HepG2 (cell line): ENCODE data around the gene SPAG9. TPM values are rescaled to one million over a fixed set of nuclear protein-coding genes. Genes with fewer than 3 reads are reported as not detected.

Experiments used
- ATAC-seq: fragments of 200-7000 bp; cut with Tn5 transposase; 3 replicates; pipeline ENCODE4 v1.9.1; 2020; ENCODE audit warnings: mild to moderate bottlenecking, moderate library complexity
- BruUV-seq: library from RNA; stranded (reverse); fragments of 400-500 nt; replicated peaks from 2 replicates; lab custom pipeline; 2021; lab: Mats Ljungman, UMichigan
- CTCF ChIA-PET: fragments of 300-600 bp; formaldehyde crosslinking; extraction: SDS; loops from one replicate; lab custom pipeline; 2021; ENCODE audit warnings: low total read pairs, inconsistent platforms, low intra/inter-chr PET ratio; lab: Yijun Ruan, JAX
- POLR2A ChIA-PET: fragments of 350-600 bp; sonication (Branson Sonifier 250); formaldehyde crosslinking; loops from one replicate; lab custom pipeline; 2020; ENCODE audit warnings: antibody characterized with exemption, inconsistent platforms; lab: Yijun Ruan, JAX
- DNase-seq: peaks from one replicate; pipeline ENCODE4 v3.0.0-alpha.2; 2015; ENCODE audit warnings: low spot score
- FAIRE-seq: peaks from 3 replicates; lab custom pipeline; 2011; peaks lifted over from hg19 to GRCh38; lab: Jason Lieb, UNC
- H2AFZ ChIP-seq: one replicate; pipeline ENCODE4 v1.6.1; 2011; ENCODE audit warnings: low read length, inconsistent platforms
- H3K27ac ChIP-seq: fragments of 300-600 bp; 3 replicates; pipeline ENCODE4 v1.8.0; 2011; ENCODE audit warnings: mixed run types, mild to moderate bottlenecking, mixed read lengths, low read length, inconsistent platforms; ENCODE audit not compliant: insufficient read depth; ENCODE audit errors: extremely low read length
- H3K27me3 ChIP-seq, 2 experiments: fragments of 200-600 bp in 1 of 2; 2 replicates in 1 of 2; 3 replicates in 1 of 2; pipeline versions ENCODE4 v1.6.0 to v1.8.0; 2011; ENCODE audit warnings: low read length in 2 of 2, mild to moderate bottlenecking in 2 of 2, moderate library complexity in 2 of 2, inconsistent platforms in 1 of 2; ENCODE audit not compliant: insufficient read depth in 2 of 2, control insufficient read depth in 1 of 2
- H3K36me3 ChIP-seq, 2 experiments: fragments of 200-600 bp in 1 of 2; replicated peaks in 1 of 2; 2 replicates in 1 of 2; 3 replicates in 1 of 2; pipeline versions ENCODE4 v1.5.1 to v1.8.0; 2011; ENCODE audit warnings: low read length in 2 of 2, inconsistent platforms in 1 of 2; ENCODE audit not compliant: insufficient read depth in 2 of 2, control insufficient read depth in 1 of 2
- H3K4me1 ChIP-seq: 2 replicates; pipeline ENCODE4 v1.5.1; 2012; ENCODE audit warnings: low read length, inconsistent platforms; ENCODE audit not compliant: insufficient read depth
- H3K4me2 ChIP-seq: 2 replicates; pipeline ENCODE4 v1.6.0; 2011; ENCODE audit warnings: low read depth, low read length, inconsistent platforms
- H3K4me3 ChIP-seq, 3 experiments: fragments of 200-600 bp in 1 of 3; sonication (generic), shearing (Covaris generic) in 1 of 3; replicated peaks in 1 of 3; 2 replicates each; pipeline ENCODE4 v1.5.1; 2011 to 2016; ENCODE audit warnings: low read length in 3 of 3, inconsistent platforms in 2 of 3, low read depth in 2 of 3, mild to moderate bottlenecking in 2 of 3, control low read depth in 1 of 3, mixed read lengths in 1 of 3; ENCODE audit not compliant: insufficient read depth in 1 of 3
- H3K79me2 ChIP-seq: one replicate; pipeline ENCODE4 v1.6.1; 2011; ENCODE audit warnings: low read length, inconsistent platforms; ENCODE audit not compliant: insufficient read depth
- H3K9ac ChIP-seq: 2 replicates; pipeline ENCODE4 v1.6.0; 2011; ENCODE audit warnings: mild to moderate bottlenecking, low read depth, low read length, inconsistent platforms; ENCODE audit not compliant: insufficient read depth
- H3K9me3 ChIP-seq: 2 replicates; pipeline ENCODE4 v1.5.1; 2012; ENCODE audit warnings: mild to moderate bottlenecking, low read length
- H4K20me1 ChIP-seq: 2 replicates; pipeline ENCODE4 v1.6.0; 2011; ENCODE audit warnings: inconsistent platforms, mild to moderate bottlenecking, low read length, moderate library complexity; ENCODE audit not compliant: insufficient read depth
- AKAP8 ChIP-seq: sonication (generic); formaldehyde crosslinking; IDR thresholded peaks from 2 replicates; pipeline ENCODE4 v1.5.1; 2020; ENCODE audit warnings: mild to moderate bottlenecking, missing genetic modification reagents
- ERF ChIP-seq: IDR thresholded peaks from 2 replicates; pipeline ENCODE4 v1.6.1; 2018; ENCODE audit warnings: missing biosample characterization, missing genetic modification reagents
- HNF1B ChIP-seq: sonication (generic); formaldehyde crosslinking; IDR thresholded peaks from 2 replicates; pipeline ENCODE4 v1.5.1; 2020; ENCODE audit warnings: mild to moderate bottlenecking, moderate library complexity, missing genetic modification reagents
- MATR3 ChIP-seq: sonication (generic); formaldehyde crosslinking; IDR thresholded peaks from 2 replicates; pipeline ENCODE4 v1.4.0; 2020; ENCODE audit warnings: missing genetic modification reagents
- MEIS2 ChIP-seq: sonication (generic); formaldehyde crosslinking; IDR thresholded peaks from 2 replicates; pipeline ENCODE4 v1.9.0; 2021; ENCODE audit warnings: mild to moderate bottlenecking, missing genetic modification reagents
- PHF8 ChIP-seq: sonication (generic); formaldehyde crosslinking; IDR thresholded peaks from 2 replicates; pipeline ENCODE4 v1.5.0; 2020; ENCODE audit warnings: missing genetic modification reagents
- PLSCR1 ChIP-seq: sonication (generic); formaldehyde crosslinking; IDR thresholded peaks from 2 replicates; pipeline ENCODE4 v1.5.0; 2020; ENCODE audit warnings: missing genetic modification reagents, mild to moderate bottlenecking, borderline replicate concordance
- PPARG ChIP-seq: conservative IDR thresholded peaks from 2 replicates; pipeline ENCODE4 v1.6.1; 2016; ENCODE audit warnings: missing biosample characterization, missing genetic modification reagents
- SNAPC2 ChIP-seq: sonication (generic); formaldehyde crosslinking; IDR thresholded peaks from 2 replicates; pipeline ENCODE4 v1.8.1; 2022; ENCODE audit warnings: mild to moderate bottlenecking, missing genetic modification reagents
- TBP ChIP-seq: sonication (generic); formaldehyde crosslinking; IDR thresholded peaks from 2 replicates; pipeline ENCODE4 v1.5.0; 2020; ENCODE audit warnings: missing genetic modification reagents
- TEAD3 ChIP-seq: optimal IDR thresholded peaks from 2 replicates; pipeline ENCODE3; 2016; ENCODE audit warnings: borderline replicate concordance
- ZFX ChIP-seq: sonication (generic); formaldehyde crosslinking; IDR thresholded peaks from 2 replicates; pipeline ENCODE4 v1.4.0; 2020; ENCODE audit warnings: mild to moderate bottlenecking, low read depth, missing genetic modification reagents, moderate library complexity
- ZNF18 ChIP-seq: sonication (generic); formaldehyde crosslinking; IDR thresholded peaks from 2 replicates; pipeline ENCODE4 v1.8.0; 2022; ENCODE audit warnings: mild to moderate bottlenecking, missing genetic modification reagents; ENCODE audit not compliant: insufficient replicate concordance
- ZNF34 ChIP-seq: sonication (generic); formaldehyde crosslinking; IDR thresholded peaks from 2 replicates; pipeline ENCODE4 v1.4.0; 2020; ENCODE audit warnings: mild to moderate bottlenecking, missing genetic modification reagents, borderline replicate concordance
- ZNF414 ChIP-seq: sonication (generic); formaldehyde crosslinking; IDR thresholded peaks from 2 replicates; pipeline ENCODE4 v1.5.0; 2020; ENCODE audit warnings: missing genetic modification reagents
- ZNF572 ChIP-seq: sonication (generic); formaldehyde crosslinking; IDR thresholded peaks from 2 replicates; pipeline ENCODE4 v1.5.1; 2020; ENCODE audit warnings: mild to moderate bottlenecking, missing genetic modification reagents
- WGBS: methylation state at CpG from one replicate; pipeline ENCODE4 v1.1.6; 2017; ENCODE audit warnings: low lambda C conversion rate; 5-methylcytosine and 5-hydroxymethylcytosine counted together
- in situ Hi-C: cut with HindIII; loops from 2 replicates; pipeline ENCODE4 v1.10.0; 2017; ENCODE audit warnings: low pct_unique_long_range_greater_than_20kb; ENCODE audit not compliant: extremely low pct_ligation_motif_present
- intact Hi-C: fragments of 100-400 bp; cut with micrococcal nuclease; formaldehyde crosslinking; loops from one replicate; pipeline ENCODE4 v1.10.0; 2022; ENCODE audit not compliant: unreplicated experiment
- polyA plus RNA-seq, 8 experiments: library from polyadenylated mRNA; depleted of rRNA in 3 of 8; stranded (reverse) in 7 of 8; unstranded in 1 of 8; fragments of >200 nt; fragmentation: Illumina TruSeq in 4 of 8; extraction: Trizol in 4 of 8; gene quantifications; 2 replicates each; pipeline versions ENCODE4 v1.2.1 to v1.2.3, GENCODE V29; 2011 to 2016; ENCODE audit warnings: low read depth in 4 of 8, missing spikeins in 1 of 8, mixed read lengths in 1 of 8; ENCODE audit not compliant: insufficient read depth in 1 of 8
- total RNA-seq, 5 experiments: library from RNA; depleted of rRNA; stranded (reverse); fragments of >200 nt; fragmentation: Illumina TruSeq; extraction: Trizol; gene quantifications; 2 replicates each; pipeline ENCODE4 v1.2.3, GENCODE V29; 2016; ENCODE audit warnings: low read depth in 1 of 5

Gene SPAG9
- total and polyA plus RNA-seq, 2 of the 13 experiments (the other 11 are each of a cell fraction or from before 2014, with no cell fraction given): 43.2 to 78.6 TPM

- no peaks in the 10 kb centered on the region for H4K20me1 ChIP-seq
- WGBS: 70% methylated on average over 1 of the region's 1 CpG
- FAIRE-seq (no peak), ATAC-seq (no peak), DNase-seq (no peak)
- H3K27me3 ChIP-seq: no peaks in the 10 kb centered on the region
- peaks cover 6% of the 10 kb centered on the region; the same call in 1 of the 2 replicates for H3K4me1 ChIP-seq
- no peak overlapping the region for H2AFZ ChIP-seq
- no peak overlapping the region for H3K9ac ChIP-seq
- no peak overlapping the region for H3K4me3 ChIP-seq
- no peaks in the 10 kb centered on the region for H3K79me2 ChIP-seq
- BruUV-seq: no TSS peak
- in situ Hi-C loops: no loop called here
- H3K9me3 ChIP-seq: no peaks in the 10 kb centered on the region
- TF ChIP-seq PHF8: no peak
- TF ChIP-seq PPARG (CRISPR knock-in tag): no peak
- no peak for TF ChIP-seq ZFX (CRISPR knock-in tag)
- no peak for TF ChIP-seq TEAD3 (CRISPR knock-in tag)
- no peak for TF ChIP-seq HNF1B (CRISPR knock-in tag)
- TF ChIP-seq AKAP8 (CRISPR knock-in tag): no peak
- no peak for TF ChIP-seq ZNF34 (CRISPR knock-in tag)
- no peak for TF ChIP-seq ZNF572
- no peak for TF ChIP-seq TBP (CRISPR knock-in tag)
- no peak for TF ChIP-seq ERF (CRISPR knock-in tag)
- TF ChIP-seq MATR3: no peak
- TF ChIP-seq PLSCR1 (CRISPR knock-in tag): no peak
- TF ChIP-seq SNAPC2 (CRISPR knock-in tag): no peak
- no peak for TF ChIP-seq ZNF18 (CRISPR knock-in tag)
- TF ChIP-seq ZNF414 (CRISPR knock-in tag): no peak
- TF ChIP-seq MEIS2 (CRISPR knock-in tag): no peak
- peak overlapping the region; percentile 22 for H3K27ac ChIP-seq
- intact Hi-C loops: no loop called here
- H3K36me3 ChIP-seq: peaks cover 24 to 51% of the 10 kb centered on the region in 2 experiments
- H3K4me2 ChIP-seq: no peak overlapping the region
- ChIA-PET CTCF (no interaction called here), POLR2A (no interaction called here)
These were observed 110.4 kb downstream of the SPAG9 start for GRCh38 chr17:51010173-51010675.
